Measurements from ENCODE around the gene RFPL1. TPM values are rescaled to one million over a fixed set of nuclear protein-coding genes. Genes with fewer than 3 reads are reported as not detected.
"Not testable (repeated sequence)": the region's sequence is repeated elsewhere in the genome, so short reads cannot be mapped to it uniquely, and the experiment has no call there.

The RFPL1 gene
- total RNA-seq, 2 experiments from 2014 or later, result not detected

DNA sequence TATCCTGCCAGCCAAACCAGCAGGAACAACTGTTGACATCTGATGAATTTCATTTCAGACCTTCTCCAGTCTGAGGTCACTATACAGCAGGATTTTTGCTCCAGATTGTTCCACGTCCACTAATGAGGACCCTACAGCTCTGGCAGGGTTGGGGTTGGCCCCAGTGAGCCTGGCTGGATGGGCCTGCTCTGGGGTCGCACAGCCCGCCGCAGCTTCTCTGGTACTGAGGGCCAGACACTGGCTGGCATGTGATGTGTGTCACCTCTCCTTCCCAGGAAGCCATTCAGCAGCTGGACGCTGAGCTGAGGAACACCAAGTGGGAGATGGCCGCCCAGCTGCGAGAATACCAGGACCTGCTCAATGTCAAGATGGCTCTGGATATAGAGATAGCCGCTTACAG, 47.1 kb downstream of the RFPL1 start:
- ATAC-seq (ENCODE audit: low read depth) (no peak), DNase-seq (no peak)
- peaks cover 16% of the 10 kb centered on the region for H3K27me3 Mint-ChIP-seq
- H3K36me3 Mint-ChIP-seq, result peaks cover 3% of the 10 kb centered on the region
- peaks cover 3% of the 10 kb centered on the region for H3K4me1 Mint-ChIP-seq
- H3K9me3 Mint-ChIP-seq, result no peaks in the 10 kb centered on the region
- H3K4me3 Mint-ChIP-seq, result no peak overlapping the region
- no peak overlapping the region for H3K27ac Mint-ChIP-seq
- POLR2A ChIA-PET, result no interaction called here

DNA sequence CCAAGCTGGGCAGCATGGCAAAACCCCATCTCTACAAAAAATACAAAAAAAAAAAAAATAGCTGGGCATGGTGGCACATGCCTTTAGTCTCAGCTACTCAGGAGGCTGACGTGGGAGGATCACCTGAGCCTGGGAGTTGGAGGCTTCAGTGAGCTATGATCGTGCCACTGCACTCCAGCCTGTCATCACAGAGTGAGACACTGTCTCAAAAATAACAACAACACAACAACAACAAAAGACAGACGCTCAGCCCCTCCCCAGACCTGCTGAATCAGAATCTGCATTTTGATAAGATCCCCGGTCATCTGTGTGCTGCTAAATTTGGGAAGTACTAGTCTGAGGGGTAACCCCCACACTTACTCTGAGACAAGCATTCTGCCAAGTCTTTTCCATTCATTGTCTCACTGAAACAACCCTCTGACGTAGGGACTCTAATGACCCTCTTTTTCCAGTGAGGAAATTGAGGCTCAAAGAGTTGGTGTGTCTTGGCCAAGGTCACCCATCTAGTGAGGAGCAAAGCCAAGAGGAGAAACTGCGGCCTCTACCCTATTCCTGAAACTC, 49.1 kb downstream of the RFPL1 start:
- no peaks in the 10 kb centered on the region for H3K4me1 Mint-ChIP-seq
- no peak overlapping the region for H3K27ac Mint-ChIP-seq
- H3K4me3 Mint-ChIP-seq, result no peak overlapping the region
- POLR2A ChIA-PET, result no interaction called here
- peaks cover 4% of the 10 kb centered on the region for H3K27me3 Mint-ChIP-seq
- H3K9me3 Mint-ChIP-seq, result no peaks in the 10 kb centered on the region
- no peak for DNase-seq
- ATAC-seq (ENCODE audit: low read depth), result no peak
- H3K36me3 Mint-ChIP-seq, result peaks cover 2% of the 10 kb centered on the region

GRCh38 chr22:29489127-29489780, 50.9 kb downstream of the RFPL1 start:
- H3K36me3 Mint-ChIP-seq; H3K4me3 Mint-ChIP-seq; DNase-seq; POLR2A ChIA-PET; H3K9me3 Mint-ChIP-seq; H3K27ac Mint-ChIP-seq; H3K4me1 Mint-ChIP-seq; H3K27me3 Mint-ChIP-seq; ATAC-seq (ENCODE audit: low read depth): not testable (repeated sequence)

DNA sequence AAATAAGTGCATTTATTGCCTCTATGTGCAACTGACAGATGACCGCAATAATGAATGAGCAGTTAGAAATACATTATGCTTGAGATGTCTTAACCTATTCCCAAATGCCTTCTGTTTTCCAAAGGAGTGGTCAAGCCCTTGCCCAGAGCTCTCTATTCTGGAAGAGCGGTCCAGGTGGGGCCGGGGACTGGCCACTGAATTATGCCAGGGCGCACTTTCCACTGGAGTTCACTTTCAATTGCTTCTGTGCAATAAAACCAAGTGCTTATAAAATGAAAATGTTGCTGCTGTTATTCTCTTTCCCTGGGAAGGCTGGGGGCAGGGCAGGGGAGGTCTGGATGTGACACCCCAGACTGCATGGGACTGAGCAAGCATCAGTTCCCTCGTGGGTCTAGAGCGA, 52.6 kb downstream of the RFPL1 start:
- POLR2A ChIA-PET, result no interaction called here
- Mint-ChIP-seq H3K4me1 (no peaks in the 10 kb centered on the region), H3K4me3 (no peak overlapping the region), H3K27me3 (no peaks in the 10 kb centered on the region), H3K27ac (no peak overlapping the region), H3K36me3 (peaks cover 14% of the 10 kb centered on the region), H3K9me3 (peaks cover 8% of the 10 kb centered on the region)
- no peak for DNase-seq
- ATAC-seq (ENCODE audit: low read depth), result no peak

Other genes starting within 250 kb of the RFPL1 start
- gene EMID1, start 232.7 kb upstream of the RFPL1 start, total RNA-seq, result not detected
- 10 to 100 TPM; 27.5 to 30.1 TPM for gene RHBDD3, start 170.6 kb upstream of the RFPL1 start, total RNA-seq
- 100 to 1,000 TPM; 284 to 302 TPM for gene EWSR1, start 170.3 kb upstream of the RFPL1 start, total RNA-seq
- gene GAS2L1, start 131.9 kb upstream of the RFPL1 start, total RNA-seq, result 1 to 10 TPM; 8.1 to 9.3 TPM
- 1 to 10 TPM in 1 of 2 experiments, under 1 TPM in 1; 0.80 to 1.1 TPM for gene RASL10A, start 122.9 kb upstream of the RFPL1 start, total RNA-seq
- 10 to 100 TPM; 61.2 to 63.7 TPM for gene AP1B1, start 50.0 kb upstream of the RFPL1 start, total RNA-seq
- gene NEFH, start 41.6 kb downstream of the RFPL1 start, total RNA-seq, result 1 to 10 TPM; 1.8 TPM
- gene THOC5, start 115.2 kb downstream of the RFPL1 start, total RNA-seq, result 10 to 100 TPM; 57.8 to 58.9 TPM
- gene NIPSNAP1, start 142.5 kb downstream of the RFPL1 start, total RNA-seq, result 10 to 100 TPM; 43.9 to 49.2 TPM
- 10 to 100 TPM; 41.3 to 43.4 TPM for gene NF2, start 165.1 kb downstream of the RFPL1 start, total RNA-seq

Data from activated naive CD8-positive, alpha-beta T cell treated with anti-CD3 and anti-CD28 coated beads, Interleukin-2, amount 10 ng/mL, durations not matched to agents 7 days and 5 days (primary cell).